ENCODE measurements around the gene OLA1. TPM values are rescaled to one million over a fixed set of nuclear protein-coding genes. Genes with fewer than 3 reads are reported as not detected.

Gene OLA1
- total and polyA plus RNA-seq, 2 of the 13 experiments (the other 11 are each of a cell fraction or from before 2014, with no cell fraction given), result 153 to 241 TPM

GRCh38 chr2:174248998-174249592 is 763 bp upstream of the OLA1 start (continued):
- TF ChIP-seq TOE1 (CRISPR knock-in tag; IDR thresholded peaks at IDR 0.05), result 0 out of 2 replicates have a peak, but pooled peaks have one; percentile 78
- no peak for TF ChIP-seq ZNF800 (CRISPR knock-in tag; IDR thresholded peaks at IDR 0.05)
- TF ChIP-seq ISX (CRISPR knock-in tag; conservative IDR thresholded peaks at IDR 0.05), result no peak
- TF ChIP-seq GABPB1 (CRISPR knock-in tag; IDR thresholded peaks at IDR 0.05), result no peak
- TF ChIP-seq IRF2 (CRISPR knock-in tag; IDR thresholded peaks at IDR 0.05), result no peak
- TF ChIP-seq HOXA5 (CRISPR knock-in tag; IDR thresholded peaks at IDR 0.05), result no peak
- TF ChIP-seq BHLHE40 (IDR thresholded peaks at IDR 0.05; ENCODE audit: low read length), result no peak
- no peak for TF ChIP-seq TARDBP (CRISPR knock-in tag; IDR thresholded peaks at IDR 0.05)
- TF ChIP-seq RBFOX2 (IDR thresholded peaks at IDR 0.05; ENCODE audit: low read depth, low read length), result no peak
- TF ChIP-seq HHEX (CRISPR knock-in tag; IDR thresholded peaks at IDR 0.05), result no peak
- TF ChIP-seq RAD51 (IDR thresholded peaks at IDR 0.05; ENCODE audit: borderline replicate concordance), result no peak
- no peak for TF ChIP-seq STAT5B (CRISPR knock-in tag; IDR thresholded peaks at IDR 0.05)
- no peak for TF ChIP-seq ZNF691 (CRISPR knock-in tag; IDR thresholded peaks at IDR 0.05; ENCODE audit: borderline replicate concordance, low read depth)
- no peak for TF ChIP-seq SALL1 (CRISPR knock-in tag; IDR thresholded peaks at IDR 0.05)
- TF ChIP-seq ZNF30 (CRISPR knock-in tag; IDR thresholded peaks at IDR 0.05), result no peak; the same call in 1 of the 2 replicates
- peak; percentile 18 for TF ChIP-seq CCAR2 (optimal IDR thresholded peaks at IDR 0.05; ENCODE audit: low read depth, low read length)
- no peak for TF ChIP-seq ELF3 (CRISPR knock-in tag; IDR thresholded peaks at IDR 0.05)
- TF ChIP-seq FOSL1 (CRISPR knock-in tag; IDR thresholded peaks at IDR 0.05; ENCODE audit: borderline replicate concordance), result no peak
- no peak for TF ChIP-seq HNF4A (CRISPR knock-in tag; IDR thresholded peaks at IDR 0.05)
- peak; percentile 68; the same call in 1 of the 2 replicates for TF ChIP-seq ZNF747 (CRISPR knock-in tag; IDR thresholded peaks at IDR 0.05; ENCODE audit: borderline replicate concordance)
- TF ChIP-seq ZNF142 (CRISPR knock-in tag; IDR thresholded peaks at IDR 0.05), result no peak
- TF ChIP-seq JUNB (CRISPR knock-in tag; IDR thresholded peaks at IDR 0.05; ENCODE audit: borderline replicate concordance), result no peak
- no peak for TF ChIP-seq DNMT1 (CRISPR knock-in tag; IDR thresholded peaks at IDR 0.05)

Data from HepG2 (cell line).